Activated naive CD8-positive, alpha-beta T cell treated with anti-CD3 and anti-CD28 coated beads, Interleukin-2, amount 50 U/mL, for 16 hours (primary cell): ENCODE measurements around the gene ERBB3.
"Not testable (repeated sequence)": the region's sequence is repeated elsewhere in the genome, so short reads cannot be mapped to it uniquely, and the experiment has no call there.

ENCODE experiments used
- DNase-seq: peaks from one replicate; pipeline ENCODE4 v3.0.0-alpha.2; 2020; ENCODE audit warnings: low read depth, low spot score

ERBB3 gene

DNA sequence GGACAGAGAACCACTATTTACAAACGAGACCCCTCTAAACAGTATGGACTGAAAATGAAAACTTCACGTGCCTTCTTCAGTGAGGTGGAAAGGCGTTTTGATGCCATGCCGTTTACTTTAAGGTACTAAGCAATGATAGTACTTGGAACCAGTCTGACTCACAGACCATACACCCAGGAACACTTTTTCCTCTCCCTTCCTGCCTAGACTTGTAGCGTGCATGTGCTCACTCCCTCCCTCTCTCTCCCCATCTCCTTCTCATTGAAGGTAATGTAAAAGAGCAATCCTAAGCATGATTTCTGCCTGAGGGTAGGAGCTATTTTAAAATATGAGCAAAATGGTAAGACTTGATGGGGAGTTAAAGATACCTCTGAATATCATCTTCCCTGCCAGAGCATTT lies 30.6 kb downstream of the ERBB3 start:
- DNase-seq, result no peak

DNA sequence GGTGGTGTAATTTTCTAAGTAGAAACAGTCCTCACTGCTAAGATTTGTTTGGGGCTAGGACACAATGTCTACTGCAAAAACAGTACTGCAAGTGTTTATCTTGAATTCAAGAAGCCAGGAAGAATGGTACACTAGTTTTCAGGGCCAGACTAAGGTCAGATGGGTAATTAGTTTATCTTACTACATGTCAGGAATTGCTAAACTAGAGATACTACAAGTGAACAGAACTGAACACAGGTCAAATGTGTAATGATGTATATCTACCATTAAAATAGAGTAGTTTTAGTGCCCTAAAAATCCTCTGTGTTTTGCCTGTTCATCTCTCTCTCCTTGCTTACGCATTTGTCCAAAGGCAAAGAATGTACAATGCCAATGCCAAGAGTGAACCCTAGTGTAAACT lies 34.1 kb downstream of the ERBB3 start:
- DNase-seq, result no peak

DNA sequence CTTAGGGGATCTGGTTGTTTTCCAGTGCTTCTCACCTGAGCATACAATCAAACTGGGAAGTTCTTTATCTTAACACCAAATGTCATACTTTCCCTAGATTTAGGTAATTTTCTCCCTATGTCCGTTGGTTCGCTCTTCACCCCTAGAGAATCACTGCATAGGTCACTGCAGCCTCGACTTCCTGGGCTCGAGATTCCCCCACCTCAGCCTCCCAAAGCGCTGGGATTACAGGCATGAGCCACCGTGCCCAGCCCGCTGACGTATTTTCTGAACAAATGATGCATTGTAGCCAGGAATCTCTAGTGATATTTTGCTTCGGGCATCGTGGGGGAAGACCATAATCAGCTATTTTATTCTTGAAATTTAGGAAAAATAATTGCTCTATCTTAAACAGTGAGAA lies 35.4 kb downstream of the ERBB3 start:
- DNase-seq, result no peak

DNA sequence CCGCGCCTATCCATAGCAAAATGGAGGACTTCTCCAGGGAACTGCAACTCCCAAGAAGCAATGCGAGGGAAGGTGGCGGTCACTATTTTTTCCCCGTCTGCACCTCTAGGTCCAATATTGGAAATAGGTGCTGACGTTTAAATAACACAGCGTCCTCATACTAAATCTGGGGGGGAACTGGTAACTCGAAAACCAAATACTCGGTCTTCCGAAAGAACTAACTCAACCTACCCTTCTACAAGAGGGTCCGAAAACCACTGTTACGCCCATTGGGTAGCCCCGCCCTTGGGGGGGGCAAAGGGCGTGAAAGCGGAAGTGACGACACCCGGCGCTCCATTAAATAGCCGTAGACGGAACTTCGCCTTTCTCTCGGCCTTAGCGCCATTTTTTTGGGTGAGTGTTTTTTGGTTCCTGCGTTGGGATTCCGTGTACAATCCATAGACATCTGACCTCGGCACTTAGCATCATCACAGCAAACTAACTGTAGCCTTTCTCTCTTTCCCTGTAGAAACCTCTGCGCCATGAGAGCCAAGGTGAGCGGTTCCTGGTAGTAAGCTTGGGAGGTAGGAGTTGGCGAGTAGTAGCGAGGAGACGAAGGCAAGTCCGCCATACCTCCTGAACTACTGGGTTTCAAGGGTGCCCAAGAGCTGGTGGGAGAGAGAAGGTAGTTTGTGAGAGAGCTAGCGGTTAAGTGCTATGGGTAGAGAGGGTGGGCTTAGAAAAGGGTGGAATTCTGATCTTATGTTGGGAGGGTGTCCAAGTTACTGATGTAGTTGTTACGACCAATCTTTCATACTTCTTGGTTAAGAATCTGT lies 36.5 kb downstream of the ERBB3 start, which contains the start of gene RPL41:
RPL41 (plus strand) TSS at position 367 of the 815 bp plus-strand sequence.
- DNase-seq, result peak; percentile 83

DNA sequence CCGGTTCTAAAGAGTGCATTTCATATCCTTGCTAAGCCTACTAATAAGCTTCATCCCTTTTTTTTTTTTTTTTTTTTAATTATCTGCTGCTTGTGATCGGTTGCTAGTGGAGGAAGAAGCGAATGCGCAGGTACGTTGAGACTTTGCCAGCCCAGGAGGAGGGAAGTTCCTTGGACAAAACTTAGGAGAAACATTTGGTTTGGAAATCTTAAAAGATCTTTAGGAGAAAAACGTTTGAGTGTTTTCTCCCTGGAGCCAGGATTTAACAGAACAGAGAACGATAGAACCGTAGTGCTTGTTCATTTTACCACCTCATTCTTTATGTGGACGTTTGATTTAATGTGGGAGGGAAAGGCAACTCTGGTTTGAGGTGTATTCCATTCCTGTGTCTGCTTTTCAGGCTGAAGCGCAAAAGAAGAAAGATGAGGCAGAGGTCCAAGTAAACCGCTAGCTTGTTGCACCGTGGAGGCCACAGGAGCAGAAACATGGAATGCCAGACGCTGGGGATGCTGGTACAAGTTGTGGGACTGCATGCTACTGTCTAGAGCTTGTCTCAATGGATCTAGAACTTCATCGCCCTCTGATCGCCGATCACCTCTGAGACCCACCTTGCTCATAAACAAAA lies 37.2 kb downstream of the ERBB3 start:
- not testable (repeated sequence) for DNase-seq

DNA sequence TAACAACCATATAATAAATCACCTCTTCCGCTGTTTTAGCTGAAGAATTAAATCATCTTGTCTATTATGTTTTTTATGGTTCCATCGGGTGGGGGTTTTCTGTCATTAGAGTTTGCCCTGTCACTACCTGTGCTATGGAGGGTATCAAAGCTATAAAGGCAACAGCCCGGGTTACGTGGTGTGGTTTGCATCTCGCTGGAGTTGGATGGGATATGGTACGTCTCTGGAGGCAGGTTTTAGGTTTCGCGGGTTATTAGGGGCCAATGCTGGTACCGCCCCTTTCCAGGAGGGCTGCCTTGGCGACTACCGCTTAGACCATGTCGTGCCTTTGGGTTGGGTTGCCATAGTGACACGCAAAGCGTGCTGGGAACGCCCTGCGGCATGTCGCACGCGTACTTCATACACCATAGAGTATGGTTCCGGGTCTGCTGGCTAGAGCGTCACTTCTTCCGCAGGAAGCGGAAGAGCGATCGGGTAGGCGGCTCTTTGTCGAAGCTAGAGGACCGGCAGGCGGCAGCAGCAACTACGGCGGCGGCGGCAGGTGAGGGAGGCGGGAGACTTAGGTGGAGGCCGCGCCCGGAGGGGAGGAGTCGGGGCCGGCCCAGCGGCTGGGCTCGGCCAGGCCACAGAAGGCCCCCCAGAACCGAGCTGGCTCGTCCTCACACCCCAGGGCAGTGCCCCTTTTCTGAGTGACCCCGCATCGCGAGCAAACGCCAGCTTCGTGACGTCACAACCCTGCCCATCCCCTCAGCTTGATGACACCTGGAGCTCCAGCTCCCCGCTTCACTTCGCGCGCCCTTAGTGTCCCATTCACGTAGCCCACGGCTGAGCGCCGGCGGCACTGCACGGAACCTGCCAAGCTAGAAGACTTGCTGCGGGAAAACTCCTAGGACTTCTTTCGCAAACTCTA lies 38.1 kb downstream of the ERBB3 start, which contains the start of gene ZC3H10:
ZC3H10 (plus strand) TSS at position 489 of the 910 bp plus-strand sequence. CDS start 2,297 bp downstream, outside the sequence.
- peak; percentile 94 for DNase-seq

DNA sequence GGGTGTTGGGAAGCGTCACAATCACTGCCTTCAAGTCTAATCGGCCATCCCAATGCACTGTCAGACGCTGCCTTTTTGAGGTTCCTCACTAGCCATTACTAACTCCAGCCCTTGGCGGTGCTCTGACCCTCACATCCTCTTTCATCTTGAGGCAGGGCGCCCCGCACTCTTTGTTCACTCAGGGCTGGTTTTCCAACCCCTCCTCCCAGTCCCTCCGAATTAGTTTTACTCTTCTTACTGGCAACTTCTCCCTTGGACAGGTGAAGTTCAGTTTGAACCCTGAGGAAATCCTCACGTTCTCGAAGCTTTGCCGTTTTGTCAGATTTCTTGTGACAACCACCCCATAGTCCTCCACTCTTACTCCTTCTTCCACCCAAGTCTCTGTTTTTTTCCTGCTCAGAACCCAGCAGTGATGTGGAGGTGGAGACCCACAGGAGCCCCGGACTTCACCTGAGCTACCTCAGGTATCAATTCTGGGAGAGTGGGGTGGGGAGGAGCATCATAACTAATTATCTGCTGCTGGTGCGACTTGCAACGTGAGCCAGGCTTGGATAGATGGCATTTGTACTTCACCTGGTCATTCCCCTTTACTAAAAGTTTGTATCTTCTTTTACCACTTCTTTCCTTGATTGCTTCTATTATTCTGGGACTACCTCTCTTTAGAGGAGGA lies 38.9 kb downstream of the ERBB3 start:
- DNase-seq, result no peak

DNA sequence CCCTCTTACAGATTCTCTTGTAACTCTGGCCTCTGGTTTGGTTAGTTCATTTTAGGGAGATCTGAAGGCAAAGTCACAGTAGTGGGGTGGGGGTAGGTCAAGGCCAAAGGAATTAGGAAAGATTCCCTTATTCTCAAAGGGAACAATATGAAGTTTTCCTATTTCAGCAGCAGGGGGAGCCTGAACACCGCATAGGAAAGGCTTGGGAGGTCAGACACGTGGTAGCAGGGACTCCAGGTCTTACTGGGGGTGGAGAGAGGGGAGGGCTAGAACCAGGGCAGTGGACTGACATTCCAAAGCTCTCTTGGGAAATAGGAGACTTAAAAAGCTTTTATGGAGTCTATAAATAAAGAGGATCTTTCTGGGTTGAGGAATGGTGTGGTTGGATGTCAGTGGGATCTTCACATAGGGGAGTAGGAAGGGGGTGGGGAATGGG lies 39.4 kb downstream of the ERBB3 start:
- DNase-seq, result no peak

DNA sequence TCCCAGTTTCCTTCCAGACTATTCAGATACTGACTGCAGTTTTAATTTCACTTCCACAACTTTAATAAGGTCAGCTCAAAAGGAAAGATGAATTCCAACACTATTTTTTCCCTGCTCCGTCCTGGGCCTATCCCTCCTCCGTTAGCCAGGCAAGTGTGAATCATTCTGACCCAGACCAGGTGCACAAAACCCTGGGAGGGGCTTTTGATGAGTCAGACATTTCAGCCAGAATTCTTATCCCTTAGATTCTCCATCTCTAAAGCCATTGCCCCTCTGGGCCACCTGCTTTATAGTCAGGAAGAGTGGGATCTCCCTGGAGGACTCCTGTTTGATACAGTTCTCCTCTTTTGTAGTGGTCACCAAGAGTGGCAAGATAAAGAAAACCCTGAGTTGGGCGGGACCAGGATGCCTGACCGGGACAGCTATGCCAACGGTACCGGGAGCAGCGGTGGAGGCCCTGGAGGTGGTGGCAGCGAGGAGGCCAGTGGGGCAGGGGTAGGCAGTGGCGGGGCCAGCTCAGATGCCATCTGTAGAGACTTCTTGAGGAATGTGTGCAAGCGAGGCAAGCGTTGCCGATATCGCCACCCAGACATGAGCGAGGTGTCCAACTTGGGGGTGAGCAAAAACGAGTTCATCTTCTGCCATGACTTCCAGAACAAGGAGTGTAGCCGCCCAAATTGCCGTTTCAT lies 40.3 kb downstream of the ERBB3 start:
- DNase-seq, result no peak

DNA sequence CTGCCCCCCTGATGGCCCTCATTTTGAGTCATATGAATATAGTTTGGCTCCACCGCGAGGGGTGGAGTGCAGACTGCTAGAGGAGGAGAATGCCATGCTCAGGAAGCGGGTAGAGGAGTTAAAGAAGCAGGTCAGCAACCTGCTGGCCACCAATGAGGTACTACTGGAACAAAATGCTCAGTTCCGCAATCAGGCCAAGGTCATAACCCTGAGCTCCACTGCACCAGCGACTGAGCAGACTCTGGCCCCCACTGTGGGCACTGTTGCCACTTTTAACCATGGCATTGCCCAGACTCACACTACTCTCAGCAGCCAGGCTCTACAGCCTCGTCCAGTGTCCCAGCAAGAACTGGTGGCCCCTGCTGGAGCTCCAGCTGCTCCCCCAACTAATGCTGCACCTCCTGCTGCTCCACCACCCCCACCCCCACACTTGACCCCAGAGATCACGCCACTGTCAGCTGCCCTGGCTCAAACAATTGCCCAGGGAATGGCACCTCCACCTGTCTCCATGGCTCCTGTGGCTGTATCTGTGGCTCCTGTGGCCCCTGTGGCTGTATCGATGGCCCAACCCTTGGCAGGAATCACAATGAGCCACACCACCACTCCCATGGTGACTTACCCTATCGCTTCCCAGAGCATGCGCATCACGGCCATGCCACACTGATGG lies 41.4 kb downstream of the ERBB3 start:
- DNase-seq, result no peak

DNA sequence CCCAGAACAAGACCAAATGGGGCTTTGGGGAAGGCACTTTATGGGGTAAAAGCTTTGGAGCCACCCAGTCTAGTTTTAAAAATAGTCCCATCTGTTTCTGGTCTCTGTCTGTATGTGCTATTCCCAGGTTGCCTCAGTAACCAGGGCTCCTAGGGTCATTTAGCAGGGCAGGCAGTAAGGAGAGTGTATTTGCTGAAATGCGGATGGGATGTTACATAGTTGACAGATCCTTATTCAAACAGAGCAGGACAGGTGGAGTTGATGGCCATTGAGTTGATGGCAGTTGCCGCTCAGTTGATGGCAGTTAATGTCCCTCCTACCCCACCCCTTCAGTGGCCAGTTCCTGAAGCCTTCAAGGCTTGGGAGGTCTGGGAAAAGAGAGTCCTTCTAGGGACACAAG lies 42.7 kb downstream of the ERBB3 start:
- DNase-seq, result no peak

DNA sequence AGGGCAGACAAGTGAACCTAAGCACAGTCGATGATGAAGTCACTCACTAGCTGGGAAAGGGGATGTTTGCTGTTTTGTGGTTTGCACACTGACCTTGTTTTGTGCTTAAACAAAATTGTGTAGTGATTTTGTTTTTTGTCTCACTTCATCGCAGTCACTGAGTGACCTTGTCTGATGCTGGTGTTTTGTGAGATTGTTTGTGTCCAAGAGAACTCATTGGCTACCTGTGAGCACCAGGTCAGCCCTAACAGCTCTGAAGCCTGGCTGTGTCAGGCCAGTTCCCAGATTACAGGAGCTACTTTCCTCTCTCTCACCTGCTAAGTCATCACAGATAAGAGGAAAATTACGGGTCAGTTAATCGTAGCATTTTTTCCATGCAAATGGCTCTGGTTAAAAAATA lies 44.2 kb downstream of the ERBB3 start:
- DNase-seq, result no peak

DNA sequence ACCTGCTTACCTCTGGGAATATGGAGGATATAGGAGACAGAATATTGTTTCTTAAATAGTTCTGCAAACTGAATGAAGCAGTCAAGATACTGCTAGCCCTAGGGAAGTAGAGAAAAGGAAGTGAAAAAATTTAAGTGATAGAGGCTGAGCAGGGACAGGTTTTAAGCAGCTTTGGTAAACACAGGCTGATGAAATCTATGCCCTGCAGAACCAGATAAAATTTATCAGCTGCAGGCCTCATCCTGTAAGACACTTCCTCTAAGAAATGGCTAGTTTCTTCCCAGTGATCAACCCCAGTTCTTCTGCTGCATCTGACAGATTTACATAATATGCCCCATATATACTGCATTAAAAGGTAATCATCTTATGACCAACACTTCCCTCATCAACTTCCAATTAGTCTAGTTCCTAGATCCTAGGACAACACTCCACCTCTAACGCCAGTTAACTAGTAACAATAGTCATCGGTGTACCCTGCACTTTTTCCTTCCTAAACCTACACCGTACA lies 46.8 kb downstream of the ERBB3 start:
- no peak for DNase-seq

DNA sequence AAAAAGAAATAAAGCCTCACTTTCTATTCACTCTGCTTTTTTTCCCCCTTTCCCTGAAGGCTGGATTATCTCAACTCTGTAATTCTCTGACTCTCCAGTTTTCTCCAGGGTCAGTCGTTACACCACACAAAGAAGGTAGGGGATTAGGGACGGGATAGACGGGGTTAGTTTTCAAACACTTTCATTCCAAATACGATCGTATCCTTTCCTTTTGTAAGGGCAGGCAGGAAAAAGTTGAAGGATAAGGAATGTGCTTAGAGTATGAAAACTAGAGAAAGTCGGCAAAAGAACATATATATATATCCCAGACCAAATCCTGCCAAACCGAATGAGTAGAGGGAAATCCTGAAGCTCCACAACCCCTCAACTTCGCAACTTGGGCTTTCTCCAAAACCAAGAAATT lies 47.5 kb downstream of the ERBB3 start:
- DNase-seq, result no peak

DNA sequence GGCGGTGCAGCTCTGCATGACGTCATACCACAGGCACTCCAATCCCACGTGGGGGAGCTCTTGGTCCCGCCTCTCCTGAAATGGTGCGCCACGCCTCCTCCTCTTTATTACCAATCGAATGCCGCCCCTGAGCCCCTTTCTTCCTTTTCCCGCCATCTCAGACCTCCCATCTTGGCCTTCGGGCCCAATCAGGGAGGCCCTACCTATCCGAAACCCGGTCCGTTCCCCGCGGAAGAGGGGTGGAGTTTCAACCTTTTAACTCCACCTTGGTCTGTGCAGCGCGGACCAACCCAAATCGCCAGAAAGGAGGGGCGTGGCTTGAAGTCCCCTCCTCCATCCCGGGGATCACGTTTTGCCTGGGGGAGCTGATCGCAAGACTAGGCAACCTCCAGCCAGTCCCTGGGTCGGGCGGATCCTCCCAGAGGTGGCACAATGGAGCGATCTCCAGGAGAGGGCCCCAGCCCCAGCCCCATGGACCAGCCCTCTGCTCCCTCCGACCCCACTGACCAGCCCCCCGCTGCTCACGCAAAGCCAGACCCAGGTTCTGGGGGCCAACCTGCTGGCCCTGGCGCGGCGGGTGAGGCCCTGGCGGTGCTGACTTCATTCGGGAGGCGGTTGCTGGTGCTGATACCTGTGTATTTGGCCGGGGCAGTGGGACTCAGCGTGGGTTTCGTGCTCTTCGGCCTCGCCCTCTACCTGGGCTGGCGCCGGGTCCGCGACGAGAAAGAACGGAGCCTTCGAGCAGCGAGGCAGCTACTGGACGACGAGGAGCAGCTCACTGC lies 48.1 kb downstream of the ERBB3 start, which contains the start of gene ESYT1:
ESYT1 (plus strand) TSS at position 380 of the 782 bp plus-strand sequence; CDS start at position 433, 53 bp downstream.
- peak; percentile 96 for DNase-seq

DNA sequence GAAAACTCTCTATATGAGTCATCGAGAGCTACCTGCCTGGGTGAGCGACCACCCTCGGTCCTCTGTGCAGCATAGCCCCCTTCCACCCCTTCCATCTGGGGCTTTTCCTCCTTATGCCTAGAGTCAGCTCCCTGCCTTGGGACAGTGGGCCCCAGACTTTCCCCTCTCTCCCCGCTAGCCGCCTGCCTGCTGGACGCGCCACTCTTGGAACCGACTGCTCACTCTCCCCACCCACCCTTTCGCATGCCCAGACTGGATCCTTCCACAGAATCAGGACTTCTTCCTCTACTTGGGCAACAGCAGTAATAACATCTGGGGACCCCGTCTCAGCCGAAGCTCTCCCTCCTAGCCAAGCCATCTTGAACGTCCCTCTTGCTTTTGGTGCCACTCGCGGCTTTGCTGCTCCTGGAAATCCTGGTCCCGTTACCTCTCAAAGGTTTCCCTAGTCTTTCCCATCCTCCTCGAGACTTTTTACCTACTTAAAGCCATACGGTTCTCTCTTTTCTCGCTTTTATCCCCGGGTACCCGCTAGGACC lies 48.8 kb downstream of the ERBB3 start:
- DNase-seq, result no peak

DNA sequence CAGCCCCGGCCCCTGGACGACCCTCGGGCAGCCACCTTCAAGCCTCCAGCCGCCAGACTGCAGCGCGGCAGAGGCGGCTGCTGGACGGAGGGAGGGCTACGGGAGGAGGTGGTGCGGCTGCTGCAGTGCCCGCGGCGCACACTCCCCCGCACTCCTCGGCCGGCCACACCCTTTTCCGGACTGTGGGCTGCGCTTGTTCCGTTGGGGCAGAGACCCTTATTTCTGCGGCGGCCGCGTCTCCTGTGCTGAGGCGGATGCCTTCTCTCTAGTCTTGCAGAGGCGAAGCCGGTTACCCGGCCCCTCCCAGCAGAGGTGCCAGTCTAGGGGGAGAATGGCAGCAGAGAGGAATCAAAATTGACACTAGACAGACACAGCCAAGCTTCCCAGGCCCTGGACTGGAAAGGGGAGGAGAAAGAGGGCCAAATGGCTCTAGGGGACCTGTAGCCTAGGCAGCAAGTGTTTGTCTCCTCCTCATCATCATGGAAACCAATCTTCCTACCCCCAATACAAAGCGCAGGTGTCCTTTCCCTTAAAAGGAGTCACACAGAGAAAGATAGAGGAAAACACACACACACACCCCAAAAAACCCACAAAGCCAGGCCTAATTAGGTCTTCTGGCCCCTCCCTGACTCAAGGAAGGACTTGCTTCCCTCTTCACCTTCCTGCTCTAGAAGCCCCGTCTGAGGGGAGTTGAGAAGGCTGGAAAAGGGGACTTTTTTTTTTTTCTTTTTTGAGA lies 49.4 kb downstream of the ERBB3 start:
- no peak for DNase-seq

DNA sequence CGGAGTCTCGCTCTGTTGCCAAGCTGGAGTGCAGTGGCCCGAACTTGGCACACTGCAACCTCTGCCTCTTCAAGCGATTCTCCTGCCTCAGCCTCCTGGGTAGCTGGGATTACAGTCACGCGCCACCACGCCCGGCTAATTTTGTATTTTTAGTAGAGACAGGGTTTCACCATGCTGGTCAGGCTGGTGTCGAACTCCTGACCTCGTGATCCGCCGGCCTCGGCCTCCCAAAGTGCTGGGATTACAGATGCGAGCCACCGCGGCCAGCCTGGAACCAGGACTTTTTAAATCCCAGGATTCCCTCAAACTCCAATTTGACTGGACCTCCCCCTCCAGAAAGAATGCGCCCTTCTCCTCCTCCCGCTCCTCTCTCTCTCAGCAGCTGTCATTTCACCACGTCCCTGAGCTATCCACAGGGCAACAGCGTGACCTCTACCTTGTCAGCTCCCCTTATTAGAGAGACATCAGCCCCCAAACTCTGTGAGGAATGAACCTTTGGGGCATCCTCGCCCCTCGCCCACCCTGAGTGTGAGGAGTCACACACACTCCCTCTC lies 50.1 kb downstream of the ERBB3 start:
- no peak for DNase-seq
